Posterior vena cava (tissue), 2 donors: ENCODE measurements around the gene ZGPAT. TPM values are rescaled to one million over a fixed set of nuclear protein-coding genes. Genes with fewer than 3 reads are reported as not detected.

Experiments used
- DNase-seq: peaks from one replicate; pipeline ENCODE4 v3.0.0-alpha.2; 2020; ENCODE audit warnings: low spot score
- intact Hi-C, 2 donors: fragments of 100-400 bp; cut with DNase I; formaldehyde crosslinking; loops; one replicate each; pipeline versions ENCODE4 v1.14.1 to v1.14.2; 2022 to 2023
- total RNA-seq, 2 donors: library from RNA; stranded (reverse); fragmentation: NEBNext Ultra II Directional; extraction: Animal tissue kit (Norgen Biotek cat#: 25700); gene quantifications; one replicate each; pipeline ENCODE4 v1.2.1, GENCODE V29; 2021
- donor health status: DM: yes; HTN: yes; CAD: no.
- donor health status: DM: yes; HTN: yes; CAD: no.

The ZGPAT gene
- total RNA-seq, 2 donors from 2014 or later: 15.1 to 15.2 TPM

DNA sequence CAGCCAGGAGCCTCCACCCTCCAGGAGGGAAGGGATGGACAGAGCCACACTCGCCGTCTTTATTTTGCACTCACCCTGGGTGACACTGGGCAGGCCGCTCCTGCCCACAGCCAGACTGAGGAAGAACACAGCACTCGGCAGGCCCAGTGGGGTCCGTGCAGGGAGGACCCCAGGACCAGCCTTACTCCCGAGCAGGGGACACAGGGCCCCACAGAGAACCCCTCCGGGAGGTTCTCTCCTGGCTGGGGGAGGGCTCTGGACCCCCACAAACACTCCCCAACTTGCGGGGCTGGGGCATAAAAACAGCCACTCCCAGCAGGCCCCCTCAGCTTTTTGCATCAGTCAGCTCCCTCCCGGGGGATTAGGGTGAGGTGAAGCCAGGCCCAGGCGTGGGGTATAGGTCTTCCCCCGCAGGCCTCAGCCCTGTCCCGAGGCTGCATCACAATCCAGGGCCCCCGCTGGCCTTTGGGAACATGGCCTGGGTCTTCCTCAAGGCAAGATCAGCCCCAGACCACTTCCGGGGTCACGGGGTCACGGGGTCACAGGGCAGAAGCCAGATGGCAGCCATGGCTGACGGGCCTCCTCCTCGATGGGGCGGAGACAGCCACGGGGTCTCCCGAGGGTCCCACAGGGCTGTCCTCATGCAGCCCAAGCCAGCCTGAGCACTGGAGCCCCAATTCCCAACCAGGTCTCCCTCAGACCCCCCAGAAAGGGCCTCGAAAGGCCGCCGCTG is 8.2 kb upstream of the ZGPAT start:
- intact Hi-C loops: no loop called here

DNA sequence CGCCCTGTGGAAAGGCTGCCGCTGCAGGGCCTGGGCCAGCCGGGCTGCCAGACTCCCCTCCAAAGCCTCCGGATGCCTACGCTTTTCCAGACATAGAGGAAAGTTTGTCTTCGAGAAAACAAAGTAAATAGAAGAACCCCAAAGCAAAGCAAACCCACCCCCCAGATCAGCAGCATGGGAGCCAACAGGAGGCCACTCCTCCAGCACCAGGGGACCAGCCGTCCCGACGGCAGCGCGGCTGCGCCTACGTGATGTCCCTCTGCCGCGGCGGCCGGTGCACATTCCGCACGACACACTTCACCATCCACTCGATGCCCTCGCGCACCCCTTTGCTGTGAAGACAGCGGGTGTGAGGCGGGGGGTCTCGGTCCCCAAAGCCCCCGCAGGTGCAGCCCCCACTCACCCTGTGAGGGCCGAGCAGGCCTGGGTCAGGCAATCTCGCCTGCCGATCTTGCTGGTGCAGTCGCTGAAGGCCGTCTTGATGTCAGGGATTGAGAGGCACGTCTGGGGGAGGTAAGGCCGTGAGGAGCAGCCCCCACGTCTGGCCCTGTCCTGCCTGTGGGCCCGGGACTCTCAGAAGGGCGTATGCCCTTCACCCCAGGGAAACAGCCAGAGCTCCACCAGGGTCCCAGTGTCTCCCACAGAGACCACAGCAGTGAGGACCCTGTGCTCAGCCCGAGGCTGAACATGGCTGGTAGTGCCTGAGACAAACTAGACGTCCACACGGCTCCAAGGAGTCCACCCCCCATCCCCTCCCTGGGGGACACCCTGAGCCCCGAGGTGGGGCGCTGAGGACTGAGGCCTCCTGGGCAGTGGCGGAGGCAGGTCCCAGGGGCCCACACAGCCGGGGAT is 7.4 kb upstream of the ZGPAT start:
- DNase-seq: peak; percentile 80
- intact Hi-C loops: no loop called here

More for the DNA sequence above, 8.2 kb upstream of the ZGPAT start:
- peak; percentile 83 for DNase-seq

DNA sequence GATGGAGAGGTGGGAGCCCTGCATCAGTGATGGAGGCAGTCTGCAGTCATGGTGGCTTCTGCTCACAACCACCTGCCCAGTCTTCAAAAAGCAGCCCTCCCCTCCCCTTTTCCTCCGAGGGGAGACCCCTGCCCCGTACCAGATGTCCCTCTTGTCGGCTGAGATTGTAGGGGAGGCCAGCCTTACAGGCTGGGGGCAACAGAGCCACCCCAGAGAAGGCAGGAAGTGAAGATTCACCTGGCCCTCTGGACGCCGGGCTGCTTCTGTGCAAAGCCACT is 6.8 kb upstream of the ZGPAT start:
- intact Hi-C loops: no loop called here
- DNase-seq: no peak

DNA sequence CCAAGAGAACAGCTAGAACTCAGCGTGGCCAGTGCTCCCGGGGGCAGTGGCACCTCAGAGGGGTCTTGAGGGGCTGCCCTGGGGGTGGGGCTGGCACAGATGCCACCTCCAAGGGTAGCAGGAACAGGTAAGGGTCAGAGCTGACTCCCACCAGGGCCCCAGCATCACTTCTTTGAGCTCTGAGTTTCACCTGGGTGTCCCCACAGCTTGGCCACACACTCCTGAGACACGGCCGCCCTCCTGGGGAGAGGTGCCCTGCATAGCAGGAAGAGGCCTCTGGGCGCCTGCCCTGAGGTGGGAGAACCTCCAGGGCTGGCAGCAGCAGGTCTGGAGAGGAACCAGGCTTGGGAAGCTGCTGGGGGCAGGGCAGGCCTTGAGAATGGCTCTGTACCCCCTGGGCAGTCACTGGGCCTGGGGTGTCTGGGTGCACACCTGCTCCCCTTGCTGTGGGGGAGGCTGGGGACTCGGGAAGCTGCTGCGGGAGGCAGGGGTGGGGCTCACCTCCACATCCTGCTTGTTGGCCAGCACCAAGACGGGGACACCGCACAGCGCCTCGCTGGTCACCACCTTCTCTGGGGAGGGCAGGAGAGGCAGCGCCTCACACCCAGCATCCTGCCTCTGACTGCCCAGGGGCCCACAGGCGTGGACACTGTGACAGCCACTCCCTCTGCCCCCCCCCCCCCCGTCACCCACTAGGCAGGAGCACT is 6.4 kb upstream of the ZGPAT start:
- DNase-seq: peak; percentile 78
- intact Hi-C loops: no loop called here

DNA sequence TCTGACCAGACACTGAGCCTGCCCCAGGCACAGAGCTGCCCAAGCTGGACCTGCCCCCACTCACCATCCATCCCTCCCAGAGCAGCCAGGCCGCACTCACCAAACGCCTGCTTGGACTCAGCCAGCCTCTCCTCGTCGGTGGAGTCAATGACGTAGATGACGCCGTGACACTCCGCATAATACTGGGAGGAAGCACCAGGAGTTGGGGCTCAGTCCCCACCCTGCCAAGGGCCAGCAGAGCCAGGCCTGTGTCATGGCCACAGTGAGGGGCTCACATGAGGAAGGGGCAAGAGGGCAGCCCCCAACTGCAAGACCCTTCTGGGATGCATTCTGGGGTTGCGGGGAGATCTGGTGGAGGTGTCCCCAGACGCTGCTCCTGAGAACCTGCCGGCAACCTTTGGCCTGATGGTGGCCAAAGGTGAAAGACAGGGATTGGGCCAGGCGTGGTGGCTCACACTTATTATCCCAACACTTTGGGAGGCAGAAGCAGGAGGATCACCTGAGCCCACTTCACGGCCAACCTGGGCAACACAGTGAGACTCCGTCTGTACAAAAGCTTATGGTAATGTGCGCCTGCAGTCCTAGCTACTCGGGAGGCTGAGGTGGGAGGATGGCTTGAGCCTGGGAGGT is 5.7 kb upstream of the ZGPAT start:
- intact Hi-C loops: no loop called here

DNA sequence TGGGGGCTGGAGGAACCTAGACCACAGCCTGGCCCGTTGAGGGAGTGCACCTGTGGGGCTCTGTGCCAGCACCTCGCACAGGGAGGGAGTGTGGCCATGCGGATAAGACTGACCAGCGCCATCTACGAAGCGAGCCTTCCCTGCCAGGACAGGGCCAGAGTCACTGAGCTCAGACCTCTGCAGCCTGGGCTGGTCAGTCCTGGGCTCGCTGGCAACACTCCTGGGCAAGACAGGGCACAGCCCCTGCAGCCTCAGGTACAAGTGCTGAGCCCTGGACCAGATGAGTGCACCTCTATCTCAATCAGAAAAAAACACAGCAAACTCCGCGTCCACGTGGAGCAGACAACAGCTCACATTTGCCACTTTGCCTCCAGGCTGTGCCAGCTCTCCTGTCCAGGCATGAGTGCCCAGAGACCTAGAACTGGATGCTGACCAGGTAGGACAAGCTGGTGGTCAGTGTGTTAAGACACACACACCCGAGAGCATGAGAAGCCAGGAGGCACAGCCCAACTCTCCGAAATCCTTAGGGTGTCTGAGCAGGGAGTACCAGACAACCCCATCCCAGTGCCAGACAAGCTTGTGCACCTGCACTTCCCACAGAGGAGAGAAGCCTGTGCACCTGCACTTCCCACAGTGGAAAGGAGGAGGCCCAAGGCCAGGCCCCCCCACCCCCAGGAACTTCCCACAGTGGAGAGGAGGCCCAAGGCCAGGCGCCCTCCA is 4.9 kb upstream of the ZGPAT start:
- intact Hi-C loops: no loop called here

More for the DNA sequence above, 5.7 kb upstream of the ZGPAT start:
- peak; percentile 78 for DNase-seq

DNA sequence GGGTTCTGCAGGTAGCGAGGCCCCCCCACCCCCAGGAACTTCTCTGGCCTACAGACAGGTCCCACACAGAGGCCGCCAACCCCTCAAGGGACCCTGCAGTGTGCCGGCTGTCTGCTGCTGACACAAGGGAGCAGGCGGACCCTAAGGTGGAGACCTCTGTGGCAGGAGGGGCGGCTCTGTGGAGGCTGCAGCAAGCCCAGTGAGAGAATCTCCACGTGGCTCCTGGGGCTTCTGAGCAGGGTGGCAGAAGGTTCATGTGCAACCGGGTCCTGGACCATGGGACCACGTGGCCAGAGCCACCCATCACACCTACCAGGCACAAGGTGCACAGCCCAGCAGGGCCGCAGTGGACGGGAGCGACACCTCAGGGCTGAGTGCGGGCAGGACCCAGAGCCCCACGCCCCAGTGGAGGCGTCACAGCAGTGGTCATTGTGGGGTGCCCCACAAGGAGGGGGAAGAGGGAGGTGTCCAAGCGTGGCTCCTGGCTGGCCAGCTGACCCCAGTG is 4.3 kb upstream of the ZGPAT start:
- intact Hi-C loops: no loop called here
- peak; percentile 79 for DNase-seq

More for the DNA sequence above, 4.9 kb upstream of the ZGPAT start:
- DNase-seq: peak; percentile 64

DNA sequence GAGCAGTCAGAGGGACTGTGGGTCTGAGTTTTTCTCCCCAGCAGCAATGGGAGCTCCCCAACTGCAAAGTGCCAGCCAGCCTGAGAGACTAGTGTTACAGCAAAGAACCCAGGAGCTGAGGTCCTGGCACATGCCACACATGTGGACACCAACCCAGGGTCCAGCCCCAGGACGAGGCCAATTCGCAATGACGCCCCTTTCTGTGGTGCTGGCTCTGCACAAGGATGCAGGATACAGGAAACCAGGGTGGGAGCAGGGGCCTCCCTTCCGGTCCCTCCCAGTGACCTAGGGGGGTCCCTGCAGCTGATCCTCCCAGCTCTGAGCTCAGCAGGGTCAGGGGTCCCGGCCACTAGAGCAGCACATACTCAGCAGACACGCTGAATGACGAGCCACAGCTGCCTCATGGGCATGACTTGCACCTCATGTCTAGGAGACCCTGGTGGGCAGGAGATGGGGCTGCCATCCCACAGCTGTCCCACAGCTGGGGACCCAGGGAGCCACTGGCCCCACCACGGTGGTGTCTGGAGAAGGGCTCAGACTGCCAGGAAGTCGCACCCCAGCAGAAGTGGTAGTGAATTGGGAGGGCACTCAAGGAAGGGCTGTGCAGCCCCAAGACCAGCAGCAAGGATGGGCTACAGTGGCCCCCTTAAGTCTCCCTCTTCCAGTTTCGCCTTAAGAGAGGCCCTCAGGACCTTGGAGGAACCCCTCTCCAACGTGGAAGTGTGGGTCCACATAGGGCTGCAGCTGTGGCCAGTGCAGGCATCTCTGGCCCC is 3.7 kb upstream of the ZGPAT start:
- peak; percentile 67 for DNase-seq
- intact Hi-C loops: no loop called here

DNA sequence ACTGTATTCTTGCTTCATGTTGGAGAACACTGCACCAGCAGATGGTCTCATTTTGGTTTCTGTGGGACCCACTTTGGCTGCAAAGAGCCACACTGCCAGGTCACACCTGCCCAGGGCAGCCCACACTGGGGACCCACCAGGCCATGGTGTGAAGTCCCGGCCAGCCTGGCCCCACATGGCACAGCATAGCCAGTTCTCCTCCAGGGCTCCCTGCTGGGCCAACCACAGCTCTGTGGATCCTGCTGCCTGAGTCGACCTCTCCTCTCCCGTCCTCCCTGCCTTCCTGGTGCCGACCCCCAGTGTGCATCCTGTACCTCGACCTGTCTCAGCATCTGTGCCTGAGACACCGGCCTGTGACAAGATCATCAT is 3.1 kb upstream of the ZGPAT start:
- intact Hi-C loops: no loop called here
- DNase-seq: peak; percentile 64

DNA sequence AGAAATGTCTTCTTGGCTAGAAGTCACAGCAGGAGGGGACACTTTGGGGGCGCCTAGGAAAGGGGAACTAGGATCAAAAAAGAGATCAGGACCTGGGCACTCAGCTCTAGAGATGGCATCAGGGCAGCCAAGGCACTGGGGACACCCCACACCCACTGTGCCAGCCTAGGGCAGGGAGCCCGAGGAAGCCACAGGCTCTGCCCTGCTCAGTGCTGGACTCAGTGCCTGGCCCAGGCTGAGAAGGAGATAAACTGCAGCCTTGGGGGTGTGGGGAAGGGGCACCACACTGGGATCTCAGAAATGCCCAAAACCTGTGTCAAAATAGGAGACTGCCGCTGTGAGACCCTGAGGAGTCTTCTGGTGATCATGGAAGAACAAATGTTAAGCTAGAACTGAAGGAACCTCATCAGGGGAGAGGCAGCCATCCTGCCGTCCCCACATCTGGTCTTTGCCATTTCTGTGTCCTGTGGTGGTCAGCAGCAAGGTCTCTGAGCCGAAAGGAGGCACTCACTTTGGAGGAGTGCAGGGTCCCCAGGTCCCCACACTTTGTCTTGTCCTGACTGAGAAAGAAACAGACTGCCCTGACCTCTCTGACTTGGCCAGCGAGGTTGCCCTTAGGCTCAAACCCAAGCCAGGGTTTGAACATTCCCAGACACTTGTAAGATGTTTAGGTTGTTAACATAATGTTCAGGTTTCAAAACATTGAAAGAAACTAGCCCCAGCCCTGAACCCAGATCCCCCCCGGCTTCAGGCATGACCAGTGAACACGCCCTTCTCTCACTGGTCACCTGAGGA is 2.4 kb upstream of the ZGPAT start:
- peak; percentile 45 for DNase-seq
- intact Hi-C loops: no loop called here

DNA sequence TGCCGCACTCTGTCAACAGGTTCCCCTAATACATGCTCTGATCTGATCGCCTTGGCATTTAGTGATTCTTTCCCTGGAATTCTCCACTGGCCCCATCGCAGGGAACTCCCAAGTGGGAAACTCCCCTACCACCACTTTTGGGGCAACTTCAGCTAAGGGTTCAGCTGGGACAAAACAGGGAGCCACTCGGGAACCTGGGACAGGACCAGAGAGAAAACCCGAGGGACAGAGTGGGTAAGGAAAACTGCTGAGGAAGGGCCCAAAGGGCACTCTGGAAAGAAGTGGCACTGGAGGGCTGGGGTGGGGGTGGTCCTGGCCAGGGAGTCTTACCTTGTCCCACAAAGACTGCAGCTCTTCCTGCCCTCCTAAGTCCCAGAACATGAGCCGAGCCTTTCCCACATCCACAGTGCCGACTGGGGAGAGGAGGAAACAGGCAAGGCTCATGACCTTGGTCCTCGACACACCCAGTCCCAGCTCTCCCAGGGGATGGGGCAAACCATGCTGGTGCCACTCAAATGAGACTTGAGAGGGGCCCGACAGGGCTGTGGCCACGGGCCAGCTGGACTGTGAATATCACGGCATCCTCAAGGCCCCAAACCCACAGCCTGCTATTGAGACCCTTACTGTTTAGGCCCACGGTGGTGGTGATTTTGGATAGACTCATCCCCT is 1.7 kb upstream of the ZGPAT start:
- peak; percentile 38 for DNase-seq
- intact Hi-C loops: no loop called here

DNA sequence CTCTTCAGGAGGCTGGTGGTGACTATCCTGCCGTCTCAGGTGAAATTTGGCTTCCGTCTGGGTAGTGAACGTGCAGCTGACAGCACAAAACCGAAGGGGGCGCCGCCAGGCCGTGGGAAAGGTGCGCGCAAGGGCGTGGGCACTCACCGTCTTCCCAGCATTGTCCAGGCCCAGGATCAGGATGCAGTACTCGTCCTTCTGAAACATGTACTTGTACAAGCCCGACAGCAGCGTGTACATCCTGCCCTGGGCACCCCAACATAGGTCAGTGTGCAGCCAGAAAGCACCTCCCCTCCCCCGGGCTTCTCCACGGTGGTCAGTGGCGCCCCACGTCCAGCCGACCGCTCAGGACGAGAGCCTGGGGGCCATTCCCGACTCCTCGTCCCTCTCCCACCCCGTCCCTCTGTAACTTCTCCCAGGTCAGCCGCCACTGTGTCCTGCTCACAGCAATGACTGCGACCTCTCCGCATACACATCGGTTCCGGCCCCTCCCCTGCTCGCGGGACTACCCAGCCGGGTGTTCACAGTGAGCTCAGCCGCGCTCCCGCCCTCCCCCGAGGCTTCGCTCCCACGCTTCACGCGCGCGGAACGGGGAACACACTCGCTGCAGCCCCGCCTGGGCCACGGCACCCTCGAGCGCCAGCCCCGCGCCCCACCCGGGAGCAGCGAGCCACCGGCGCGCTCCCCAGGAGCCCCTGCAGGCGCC is 834 bp upstream of the ZGPAT start:
- peak; percentile 89 for DNase-seq
- intact Hi-C loops: no loop called here

DNA sequence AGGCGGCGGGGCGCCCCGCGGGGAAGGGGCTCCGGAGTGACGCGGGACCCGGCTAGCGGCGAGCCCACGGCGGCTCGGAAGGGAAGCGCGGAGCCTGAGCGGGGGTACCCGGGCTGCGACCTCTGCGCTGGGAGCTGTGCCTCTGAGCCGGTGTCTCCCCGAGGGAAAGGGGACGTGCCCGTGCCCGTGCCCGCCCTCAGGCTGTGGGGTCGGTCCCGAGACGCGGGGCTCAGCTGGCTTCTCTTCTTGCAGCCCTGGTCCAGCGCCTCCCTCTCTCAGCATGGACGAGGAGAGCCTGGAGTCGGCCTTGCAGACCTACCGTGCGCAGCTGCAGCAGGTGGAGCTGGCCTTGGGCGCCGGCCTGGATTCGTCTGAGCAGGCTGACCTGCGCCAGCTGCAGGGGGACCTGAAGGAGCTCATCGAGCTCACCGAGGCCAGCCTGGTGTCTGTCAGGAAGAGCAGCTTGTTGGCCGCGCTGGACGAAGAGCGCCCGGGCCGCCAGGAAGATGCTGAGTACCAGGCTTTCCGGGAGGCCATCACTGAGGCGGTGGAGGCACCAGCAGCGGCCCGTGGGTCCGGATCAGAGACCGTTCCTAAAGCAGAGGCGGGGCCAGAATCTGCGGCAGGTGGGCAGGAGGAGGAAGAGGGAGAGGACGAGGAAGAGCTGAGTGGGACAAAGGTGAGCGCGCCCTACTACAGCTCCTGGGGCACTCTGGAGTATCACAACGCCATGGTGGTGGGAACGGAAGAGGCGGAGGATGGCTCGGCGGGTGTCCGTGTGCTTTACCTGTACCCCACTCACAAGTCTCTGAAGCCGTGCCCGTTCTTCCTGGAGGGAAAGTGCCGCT is 686 bp downstream of the ZGPAT start:
- peak; percentile 81 for DNase-seq
- intact Hi-C loops: no loop called here

DNA sequence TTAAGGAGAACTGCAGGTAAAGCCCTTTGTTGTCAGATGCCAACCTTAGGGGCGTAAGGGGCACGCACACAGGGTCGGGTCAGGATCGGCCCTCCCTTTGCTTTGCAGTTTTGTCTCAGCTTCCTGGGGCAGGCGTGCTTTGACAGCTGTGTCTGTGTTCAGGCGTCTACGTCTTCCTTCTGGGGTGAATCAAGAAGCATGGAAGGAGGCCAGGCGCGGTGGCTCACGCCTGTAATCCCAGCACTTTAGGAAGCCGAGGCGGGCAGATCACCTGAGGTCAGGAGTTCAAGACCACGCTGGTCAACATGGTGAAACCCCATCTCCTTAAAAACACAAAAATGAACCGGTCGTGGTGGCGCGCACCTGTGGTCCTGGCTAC is 1.3 kb downstream of the ZGPAT start:
- intact Hi-C loops: no loop called here
- DNase-seq: no peak

DNA sequence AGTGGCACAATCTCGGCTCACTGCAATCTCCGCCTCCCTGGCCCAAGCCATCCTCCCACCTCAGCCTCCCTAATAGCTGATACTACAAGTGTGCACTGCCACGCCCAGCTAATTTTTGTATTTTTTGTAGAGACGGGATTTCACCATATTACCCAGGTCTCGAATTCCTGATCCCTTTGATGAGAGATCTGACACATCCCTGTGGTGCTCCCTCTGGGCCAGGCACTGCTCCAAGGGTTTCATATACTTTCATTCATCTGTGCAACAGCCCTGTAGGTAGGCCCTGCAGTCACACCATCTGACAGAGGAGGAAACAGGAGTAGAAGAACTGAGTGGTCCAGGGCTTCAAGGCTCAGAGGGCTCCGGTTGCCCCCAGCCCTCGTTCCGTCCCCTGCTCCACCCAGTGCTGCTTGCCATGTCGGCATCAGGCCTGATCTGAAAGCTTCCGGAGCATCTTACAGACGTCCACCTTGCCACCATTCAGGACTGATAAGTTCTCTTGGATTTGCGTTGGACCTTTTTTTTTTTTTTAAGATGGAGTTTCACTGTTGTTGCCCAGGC is 3.3 kb downstream of the ZGPAT start:
- intact Hi-C loops: no loop called here
- DNase-seq: no peak
